NCI-H460 (cell line): ENCODE results near the gene ACER3. TPM values are rescaled to one million over a fixed set of nuclear protein-coding genes. Genes with fewer than 3 reads are reported as not detected.
"Not testable (repeated sequence)": the region's sequence is repeated elsewhere in the genome, so short reads cannot be mapped to it uniquely, and the experiment has no call there.

Experiments used
- DNase-seq: peaks from one replicate; pipeline ENCODE4 v3.0.0-alpha.2; 2016; ENCODE audit warnings: low read depth; ENCODE audit errors: extremely low read depth
- total RNA-seq: library from RNA; depleted of rRNA; stranded (reverse); fragments of >200 nt; shearing (Covaris generic); gene quantifications from 2 replicates; pipeline ENCODE4 v1.2.3, GENCODE V29; 2014

The ACER3 gene
- total RNA-seq, 1 experiment from 2014 or later = 14.6 TPM

DNA sequence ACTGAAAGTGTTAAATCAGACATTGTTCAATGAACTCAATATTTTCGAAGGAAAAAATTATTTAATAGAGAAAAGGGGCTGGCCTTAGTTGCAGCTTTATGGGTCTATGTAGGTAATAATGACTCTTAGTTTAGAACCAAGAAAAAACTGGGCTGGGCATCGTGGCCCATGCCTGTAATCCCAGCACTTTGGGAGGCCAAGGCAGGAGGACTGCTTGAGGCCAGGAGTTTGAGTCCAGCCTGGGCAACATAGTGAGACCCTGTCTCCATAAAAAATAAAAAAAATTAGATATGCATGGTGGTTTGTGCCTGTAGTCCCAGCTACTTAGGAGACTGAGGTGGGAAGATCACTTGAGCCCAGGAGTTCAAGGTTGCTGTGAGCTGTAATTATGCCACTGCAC lies 2.1 kb downstream of the ACER3 start:
- not testable (repeated sequence) for DNase-seq

DNA sequence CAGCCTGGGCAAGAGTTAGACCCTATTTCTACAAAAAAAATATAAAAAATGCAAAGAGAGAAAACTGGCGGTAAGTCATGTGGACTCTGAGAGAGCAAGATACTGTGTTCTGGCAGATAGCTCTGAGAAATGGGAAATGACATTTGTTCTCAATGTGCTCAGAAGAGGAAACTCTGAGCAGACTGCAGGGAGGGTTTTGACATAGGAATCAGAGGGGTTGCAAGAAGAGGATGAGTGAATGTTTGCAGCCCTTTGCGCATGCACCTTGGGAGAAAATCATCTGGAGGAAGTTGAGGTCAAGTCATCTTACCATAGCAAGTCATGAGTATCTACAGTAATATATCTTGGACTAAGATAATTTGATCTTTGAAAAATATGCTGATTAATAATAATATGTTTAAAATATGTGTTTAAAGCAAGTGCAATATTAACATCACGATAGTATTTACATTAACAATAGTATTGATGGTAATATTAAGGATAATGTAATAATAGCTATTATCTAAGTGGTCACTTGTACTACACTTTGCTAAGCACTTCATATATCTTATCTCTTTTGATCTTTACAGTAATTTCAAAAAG lies 2.6 kb downstream of the ACER3 start:
- DNase-seq = no peak

DNA sequence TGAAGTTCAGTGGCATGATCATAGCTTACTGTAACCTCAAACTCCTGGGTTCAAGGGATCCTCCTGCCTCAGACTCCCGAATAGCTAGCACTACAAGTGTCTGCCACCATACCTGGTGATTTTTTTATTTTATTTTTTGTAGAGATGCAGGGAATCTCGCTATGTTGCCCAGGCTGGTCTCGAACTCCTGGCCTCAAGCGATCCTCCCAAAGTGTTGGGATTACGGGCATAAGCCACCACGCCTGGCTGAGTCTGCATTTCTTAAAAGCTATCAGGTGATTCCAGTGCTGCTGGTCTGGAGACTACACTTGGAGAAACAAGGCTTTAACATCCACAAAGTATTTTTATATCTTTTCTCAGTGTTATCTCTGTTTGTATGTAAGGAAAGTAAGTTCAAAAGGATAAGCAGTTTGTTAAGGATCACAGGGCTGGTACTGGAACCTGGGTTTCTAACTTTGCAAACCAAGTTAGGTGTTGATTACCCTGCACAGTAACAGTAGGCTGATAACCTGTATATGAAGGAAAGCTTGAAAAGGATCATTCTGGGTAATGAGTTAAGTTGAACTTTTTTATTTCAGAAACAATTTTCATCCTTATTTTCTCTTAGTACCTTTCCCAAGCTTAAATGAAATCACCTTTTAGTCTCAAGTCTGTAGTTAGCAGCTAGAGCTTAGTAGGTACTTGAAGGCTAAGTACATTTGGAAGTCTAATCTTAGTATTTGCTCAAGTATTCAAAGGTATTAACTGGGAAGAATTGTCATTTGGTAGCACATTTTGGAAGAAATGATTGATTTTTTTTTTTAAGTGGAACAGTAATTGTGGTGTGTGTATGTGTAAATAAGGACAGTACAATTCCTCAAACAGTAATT lies 12.5 kb downstream of the ACER3 start:
- DNase-seq = no peak

DNA sequence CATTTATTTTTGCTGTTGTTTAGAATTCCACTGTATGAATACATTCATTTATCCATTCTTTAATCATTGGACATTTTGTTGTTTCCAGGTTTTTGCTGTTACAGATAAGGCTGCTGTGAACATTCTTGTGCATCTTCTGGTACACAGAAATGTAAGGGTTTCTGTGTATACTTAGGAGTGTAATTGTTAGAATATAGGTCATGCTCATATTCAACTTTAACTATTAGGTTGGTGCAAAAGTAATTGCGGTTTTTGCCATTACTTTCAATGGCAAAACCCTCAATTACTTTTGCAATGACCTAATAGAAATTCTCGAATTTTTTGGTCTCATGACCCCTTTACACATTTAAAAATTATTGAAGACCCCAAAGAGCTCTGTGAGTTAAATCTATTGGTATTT lies 17.3 kb downstream of the ACER3 start:
- DNase-seq = no peak

DNA sequence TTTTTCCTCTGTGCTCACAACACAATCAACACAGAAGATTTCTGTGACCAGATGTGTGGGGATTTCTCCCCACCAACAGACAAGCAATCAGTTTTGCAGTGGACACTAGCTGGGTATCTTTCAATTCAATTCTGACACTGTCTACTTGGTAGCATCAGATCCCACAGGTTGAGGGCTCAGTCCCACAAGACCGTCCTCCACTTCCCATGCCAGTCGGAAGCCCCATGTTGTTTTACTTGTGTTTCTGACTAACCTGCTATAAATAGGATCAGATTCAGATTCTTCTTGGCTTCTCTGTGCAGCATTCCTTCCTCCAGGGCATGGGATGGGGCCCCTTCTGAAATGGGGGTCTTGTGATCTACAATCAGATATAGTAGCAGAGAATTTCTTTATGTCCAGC lies 19.6 kb downstream of the ACER3 start:
- no peak for DNase-seq

DNA sequence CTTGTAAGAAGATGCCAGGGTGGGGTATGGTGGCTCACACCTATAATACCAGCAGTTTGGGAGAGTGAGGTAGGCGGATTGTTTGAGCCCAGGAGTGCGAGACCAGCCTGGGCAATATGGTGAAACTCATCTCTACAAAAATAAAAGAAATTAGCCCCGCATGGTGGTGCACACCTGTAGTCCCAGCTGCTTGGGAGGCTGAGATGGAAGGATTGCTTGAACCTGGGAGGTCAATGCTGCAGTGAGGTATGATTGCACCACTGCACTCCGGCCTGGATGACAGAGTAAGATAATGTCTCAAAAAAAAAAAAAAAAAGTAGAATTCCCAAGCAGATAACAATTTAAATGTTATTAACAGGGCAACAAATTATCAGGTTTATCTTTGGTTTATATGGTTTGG lies 20.2 kb downstream of the ACER3 start:
- DNase-seq = no peak

DNA sequence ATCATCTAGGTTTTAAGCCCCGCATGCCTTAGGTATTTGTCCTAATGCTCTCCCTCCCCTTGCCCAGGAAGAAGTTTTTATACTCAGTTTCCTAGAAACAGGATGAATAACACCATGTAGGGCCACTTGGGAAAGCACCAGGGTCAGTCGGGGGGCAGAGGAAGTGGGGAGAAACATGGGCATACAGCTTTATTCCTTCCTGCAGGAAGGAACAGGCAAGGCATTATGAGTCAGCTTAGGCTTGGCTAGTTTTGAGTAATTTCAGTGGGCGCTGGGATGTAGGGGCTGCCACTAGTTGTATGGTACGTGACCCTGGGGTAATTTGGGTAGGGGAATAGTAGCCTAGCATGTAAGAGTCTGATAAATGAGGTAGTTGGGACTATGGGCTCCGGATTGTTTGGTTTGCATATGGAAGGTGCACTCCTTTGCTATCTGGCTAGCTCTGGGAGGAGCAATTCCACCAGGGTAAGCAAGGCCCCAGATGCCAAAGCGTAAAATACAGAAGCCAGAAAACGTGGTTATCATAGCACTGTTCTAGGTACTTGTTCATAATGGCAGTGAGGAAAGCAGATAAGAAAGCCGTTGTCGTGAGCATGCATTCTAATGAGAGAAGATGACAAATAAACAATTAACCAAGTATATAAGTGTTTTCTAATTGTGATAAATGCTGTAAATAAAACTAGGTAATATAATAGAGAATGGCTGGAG lies 24.8 kb downstream of the ACER3 start:
- no peak for DNase-seq

DNA sequence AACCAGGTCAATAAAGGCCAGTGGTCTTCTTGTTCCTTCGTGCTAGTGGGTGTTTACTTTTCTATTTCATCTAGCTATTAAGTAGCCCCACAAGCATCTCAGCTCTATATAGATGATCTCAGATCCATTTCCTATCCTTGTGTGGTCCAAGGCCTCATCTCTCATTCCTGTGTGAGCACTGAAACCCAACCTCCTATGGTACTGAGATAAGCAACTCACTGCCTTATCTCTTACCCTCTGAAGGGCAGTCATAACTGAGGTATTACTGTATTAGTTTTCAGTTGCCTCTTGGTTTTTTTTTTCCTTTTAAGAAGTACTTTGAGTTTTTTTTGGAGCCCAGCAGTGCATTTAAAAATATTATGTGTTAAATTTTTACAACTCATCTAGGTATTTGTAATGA lies 28.3 kb downstream of the ACER3 start:
- DNase-seq = no peak

DNA sequence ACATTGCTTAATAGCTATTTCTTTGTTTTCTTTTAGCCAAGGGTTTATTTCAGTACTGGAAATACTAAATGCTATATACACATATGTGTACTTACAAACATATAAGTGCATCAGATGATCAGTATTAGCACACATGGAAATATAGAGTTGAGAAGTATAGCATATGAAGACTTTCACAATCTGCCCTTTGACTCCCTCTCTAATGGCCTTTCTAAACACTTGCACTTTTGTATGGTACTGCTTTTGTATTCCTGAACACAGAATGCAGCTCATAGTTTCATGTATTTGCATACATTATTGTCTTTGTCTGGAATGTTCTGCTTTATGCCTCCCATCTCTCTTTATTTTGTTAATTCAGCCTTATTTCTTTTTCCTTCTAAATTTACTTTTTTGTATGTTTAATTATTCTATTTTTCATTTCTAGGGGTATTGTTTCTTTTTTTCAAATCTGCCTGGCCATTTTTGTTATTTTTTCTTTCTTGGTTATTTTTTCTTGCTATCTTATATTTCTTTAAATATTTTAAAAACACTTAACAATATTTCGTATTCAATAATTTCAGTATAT lies 28.8 kb downstream of the ACER3 start:
- DNase-seq = no peak

DNA sequence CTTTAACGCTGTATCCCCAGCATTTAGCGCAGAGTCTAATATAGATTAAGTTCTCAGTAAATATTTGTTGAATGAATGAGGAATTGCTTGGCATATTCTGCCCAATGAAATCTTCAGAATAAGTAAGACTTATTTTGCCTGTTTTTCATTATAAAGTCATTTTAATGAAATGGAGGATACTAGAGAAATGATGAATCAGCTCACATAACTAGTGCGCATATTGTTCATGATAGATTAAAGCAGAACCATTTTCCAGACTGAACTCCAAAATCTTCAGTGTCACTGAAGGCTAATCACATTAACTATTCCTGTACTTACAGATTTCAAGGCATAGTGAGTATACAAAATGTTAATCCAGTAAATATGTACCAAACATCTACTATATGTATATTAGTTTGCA lies 29.6 kb downstream of the ACER3 start:
- no peak for DNase-seq

DNA sequence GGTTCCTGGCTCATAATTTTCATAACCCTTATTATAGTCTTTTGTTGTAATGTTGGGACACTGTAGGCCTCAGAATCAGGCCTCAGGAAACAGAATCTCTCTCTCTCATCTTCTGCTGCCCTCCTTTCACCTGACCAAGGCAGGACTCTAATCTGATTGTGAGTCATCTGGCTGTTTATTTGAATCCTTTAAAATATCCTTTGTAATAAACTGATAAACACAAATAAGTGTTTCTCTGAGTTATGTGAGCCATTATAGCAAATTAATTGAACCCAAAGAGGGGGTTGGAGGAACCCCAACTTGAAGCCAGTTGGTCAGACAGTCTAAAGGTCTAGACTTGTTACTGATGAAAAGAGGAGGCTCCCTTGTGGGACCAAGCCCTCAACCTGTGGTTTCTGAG lies 30.6 kb downstream of the ACER3 start:
- DNase-seq = no peak

DNA sequence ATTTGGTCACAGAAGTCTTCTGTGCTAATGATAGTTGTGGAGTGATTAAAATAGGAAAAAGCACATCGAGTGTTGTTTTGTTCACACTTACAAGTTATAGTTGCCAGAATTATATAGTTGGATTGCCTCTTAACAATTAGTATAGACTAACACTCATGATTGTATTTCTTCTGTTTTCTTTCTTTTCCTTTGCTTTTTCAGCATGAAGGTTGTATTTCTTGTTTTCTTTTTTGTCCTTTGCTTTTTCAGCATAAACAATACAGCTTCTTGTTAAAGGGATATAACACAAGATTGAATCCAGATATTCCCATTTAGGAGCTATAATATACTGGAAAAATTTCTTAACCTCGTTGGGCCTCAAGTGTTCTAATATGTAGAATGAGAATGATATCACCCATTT lies 31.1 kb downstream of the ACER3 start:
- DNase-seq = no peak

DNA sequence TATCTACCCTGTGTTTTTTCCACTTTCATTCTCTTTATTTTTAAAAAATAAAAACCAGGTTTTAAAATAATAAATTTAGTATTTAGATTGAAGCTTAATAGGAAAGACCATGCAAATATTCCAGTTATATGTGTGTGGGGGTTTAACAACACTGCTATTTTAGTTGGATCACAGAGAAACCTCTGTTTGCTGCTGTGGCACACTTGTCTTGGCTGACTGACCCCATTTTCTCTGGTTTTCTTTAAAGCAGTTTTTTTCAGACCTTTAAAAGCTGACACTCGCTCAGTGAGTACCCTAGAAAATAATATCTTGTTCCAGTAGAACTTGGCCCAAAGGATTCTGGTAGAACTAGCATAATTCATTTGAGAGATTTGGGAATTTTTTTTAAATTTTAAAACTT lies 31.6 kb downstream of the ACER3 start:
- DNase-seq = no peak

DNA sequence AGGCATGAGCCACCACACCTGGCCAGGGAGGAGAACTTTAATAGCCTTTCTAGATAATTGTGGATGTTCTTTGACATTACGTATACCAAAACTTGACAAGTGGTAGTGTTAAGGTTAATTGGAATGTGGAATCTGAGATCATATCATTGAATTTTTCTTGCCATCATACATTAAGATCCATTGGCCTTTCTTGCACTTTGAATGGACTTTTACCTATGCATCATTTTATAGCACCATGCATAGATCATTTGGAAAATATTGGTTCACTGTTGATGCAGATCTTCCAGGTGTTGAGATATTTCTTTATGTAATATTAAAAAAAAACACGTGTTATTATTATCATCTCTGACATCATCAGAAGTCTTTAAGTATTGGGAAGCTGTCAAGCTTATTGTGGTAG lies 36.5 kb downstream of the ACER3 start:
- no peak for DNase-seq

DNA sequence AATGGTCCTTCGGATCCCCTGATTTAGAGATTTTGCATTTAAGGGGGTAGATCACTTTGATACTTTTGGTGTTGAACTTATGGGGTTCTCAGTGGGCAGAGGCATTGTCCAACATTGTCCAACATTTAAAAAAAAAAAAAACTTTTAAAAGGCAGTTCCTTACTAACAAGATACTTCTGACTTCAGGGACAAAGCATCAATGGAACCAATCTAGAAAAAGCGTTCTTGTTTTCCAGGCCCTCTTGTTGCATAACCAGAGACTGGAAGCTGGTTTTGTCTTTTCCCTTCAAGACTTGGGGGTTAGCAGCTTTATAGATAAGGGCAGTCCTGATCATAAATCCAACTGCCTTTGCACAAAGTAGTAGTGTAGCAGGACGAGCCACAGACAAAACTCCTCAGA lies 40.4 kb downstream of the ACER3 start:
- DNase-seq = no peak

DNA sequence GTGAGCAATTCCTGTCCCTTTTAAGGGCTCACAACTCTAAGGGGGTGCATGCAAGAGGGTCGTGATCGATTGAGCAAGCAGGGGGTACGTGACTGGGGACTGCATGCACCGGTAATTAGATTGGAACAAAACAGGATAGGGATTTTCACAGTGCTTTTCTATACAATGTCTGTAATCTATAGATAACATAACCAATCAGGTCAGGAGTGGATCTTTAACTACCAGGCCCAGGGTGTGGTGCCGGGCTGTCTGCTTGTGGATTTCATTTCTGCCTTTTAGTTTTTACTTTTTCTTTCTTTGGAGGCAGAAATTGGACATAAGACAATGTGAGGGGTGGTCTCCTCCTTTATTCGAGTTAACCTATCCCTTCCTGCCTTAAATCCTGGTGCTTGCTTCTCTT lies 40.9 kb downstream of the ACER3 start:
- not testable (repeated sequence) for DNase-seq

DNA sequence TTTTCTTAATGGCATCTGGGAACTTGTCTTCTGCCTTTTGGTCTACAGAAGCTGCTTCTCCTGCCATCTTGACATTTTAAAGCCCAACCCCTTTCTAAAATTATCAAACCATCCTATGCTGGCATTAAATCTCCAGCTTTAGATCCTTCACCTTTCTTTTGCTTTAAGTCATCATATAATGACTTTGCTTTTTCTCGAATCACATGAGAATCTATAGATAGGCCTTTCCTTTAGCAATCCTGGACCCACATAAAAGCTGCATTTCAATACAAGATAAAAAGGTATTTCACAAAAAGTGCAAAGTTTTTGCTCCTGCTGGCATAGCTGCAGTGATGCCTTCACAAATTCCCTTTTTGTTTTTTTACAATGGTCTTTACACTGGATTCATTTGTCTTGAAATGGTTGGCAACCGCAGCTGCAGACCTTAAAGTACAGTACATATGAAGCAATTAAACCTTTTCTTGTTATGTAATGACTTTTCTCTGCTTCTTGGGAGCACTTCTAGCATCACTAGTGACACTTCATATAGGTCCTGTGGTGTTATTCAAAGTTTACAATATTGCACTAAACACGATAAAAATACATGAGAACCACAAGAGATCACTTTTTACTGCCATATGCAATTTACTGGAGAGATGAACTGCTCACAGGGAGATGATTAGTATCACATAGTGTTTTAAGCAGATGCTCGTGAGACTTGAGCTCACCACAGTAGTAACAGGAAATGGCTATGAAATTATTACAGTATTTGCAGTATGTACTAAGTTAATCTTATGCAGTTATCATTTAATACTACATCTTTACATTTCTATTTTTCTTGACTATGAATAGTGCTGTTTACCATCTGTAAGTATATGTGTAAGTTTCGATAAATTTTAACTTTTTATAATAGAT lies 41.6 kb downstream of the ACER3 start:
- no peak for DNase-seq

DNA sequence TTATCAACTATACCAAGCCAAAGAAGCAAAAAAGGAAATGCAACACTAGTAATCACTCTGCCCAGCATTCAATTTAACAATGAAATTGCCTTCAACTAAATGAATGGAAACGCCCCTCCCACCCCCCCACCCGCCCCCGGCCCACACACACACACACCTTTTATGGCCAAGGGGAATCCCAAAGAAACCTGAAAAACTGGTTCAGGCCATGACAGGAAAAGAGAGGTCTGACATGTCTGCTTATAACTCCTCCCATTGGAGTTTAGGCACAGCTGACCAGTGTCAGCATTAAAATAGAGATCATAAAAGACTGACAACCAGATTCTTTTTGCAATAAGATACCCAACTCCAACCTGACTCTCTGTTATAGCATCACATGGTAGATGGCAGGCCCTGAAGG lies 42.6 kb downstream of the ACER3 start:
- DNase-seq = no peak

DNA sequence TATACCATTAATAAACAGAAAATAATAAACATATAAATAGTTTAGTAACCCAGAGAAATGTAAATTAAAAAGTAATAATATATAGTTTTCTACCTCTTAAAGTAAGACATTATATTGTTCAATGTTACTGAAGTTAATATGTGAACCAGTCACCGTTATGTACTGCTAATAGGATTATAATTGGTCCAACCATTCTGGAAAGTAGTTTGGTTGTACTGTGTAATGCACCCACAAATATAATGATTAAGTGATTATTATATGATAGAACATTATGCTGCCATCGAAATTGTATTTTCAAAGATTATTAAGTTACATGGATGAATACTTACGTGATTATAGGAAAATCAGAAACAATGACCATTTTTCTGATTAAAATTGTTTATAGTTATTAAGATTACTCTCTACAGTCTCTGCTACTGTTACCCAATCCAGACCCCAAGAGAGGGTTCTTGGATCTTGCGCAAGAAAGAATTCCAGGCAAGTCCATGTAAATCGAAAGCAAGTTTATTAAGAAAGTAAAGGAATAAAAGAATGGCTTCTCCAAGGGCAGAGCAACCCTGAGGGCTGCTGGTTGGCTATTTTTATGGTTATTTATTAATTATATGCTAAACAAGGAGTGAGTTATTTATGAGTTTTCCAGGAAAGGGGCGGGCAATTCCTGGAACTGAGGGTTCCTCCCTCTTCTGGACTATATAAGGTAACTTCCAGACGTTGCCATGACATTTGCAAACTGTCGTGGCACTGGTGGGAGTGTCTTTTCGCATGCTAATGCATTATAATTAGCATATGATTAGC lies 50.1 kb downstream of the ACER3 start:
- no peak for DNase-seq

DNA sequence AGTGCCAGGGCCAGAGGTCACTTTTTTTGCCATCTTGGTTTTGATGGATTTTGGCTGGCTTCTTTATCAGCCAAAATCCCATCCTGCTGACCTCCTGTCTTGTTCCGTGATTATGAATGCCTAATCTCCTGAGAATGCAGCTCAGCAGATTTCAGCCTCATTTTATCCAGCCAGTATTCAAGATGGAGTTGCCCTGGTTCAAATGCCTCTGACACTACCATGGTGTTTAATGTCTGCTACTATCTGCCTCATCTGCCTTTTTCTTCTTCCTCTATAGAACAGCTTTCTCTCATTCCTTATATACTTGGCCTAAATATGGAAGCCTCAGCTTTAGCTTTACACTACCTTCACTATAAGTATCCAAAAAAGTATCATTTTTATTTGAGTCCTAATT lies 50.7 kb downstream of the ACER3 start:
- DNase-seq = no peak
